Astrocyte of the cerebellum (primary cell): ENCODE data around the gene LLCFC1.

Experiments used
- DNase-seq: peaks from one replicate; pipeline ENCODE4 v3.0.0-alpha.2; 2011; ENCODE audit warnings: low read depth
- H3K4me3 ChIP-seq: 2 replicates; pipeline ENCODE4 v1.5.1; 2011; ENCODE audit warnings: mild to moderate bottlenecking, low read depth, low read length, moderate library complexity
- in situ Hi-C: cut with HindIII; loops from 2 replicates; pipeline ENCODE4 v1.10.0; 2017; ENCODE audit warnings: low sequenced_read_pairs
- TF ChIP-seq, protein P1 (sequence below): IDR thresholded peaks from 2 replicates; pipeline ENCODE4 v1.5.1; 2012; ENCODE audit warnings: low read length, low read depth, moderate library complexity, mild to moderate bottlenecking; ENCODE audit errors: missing control alignments

LLCFC1 gene

GRCh38 chr7:142930126-142930730 is 9.1 kb upstream of the LLCFC1 start:
- no peak overlapping the region for H3K4me3 ChIP-seq
- no peak for DNase-seq
- in situ Hi-C loops: no loop called here
- TF ChIP-seq, protein P1, sequence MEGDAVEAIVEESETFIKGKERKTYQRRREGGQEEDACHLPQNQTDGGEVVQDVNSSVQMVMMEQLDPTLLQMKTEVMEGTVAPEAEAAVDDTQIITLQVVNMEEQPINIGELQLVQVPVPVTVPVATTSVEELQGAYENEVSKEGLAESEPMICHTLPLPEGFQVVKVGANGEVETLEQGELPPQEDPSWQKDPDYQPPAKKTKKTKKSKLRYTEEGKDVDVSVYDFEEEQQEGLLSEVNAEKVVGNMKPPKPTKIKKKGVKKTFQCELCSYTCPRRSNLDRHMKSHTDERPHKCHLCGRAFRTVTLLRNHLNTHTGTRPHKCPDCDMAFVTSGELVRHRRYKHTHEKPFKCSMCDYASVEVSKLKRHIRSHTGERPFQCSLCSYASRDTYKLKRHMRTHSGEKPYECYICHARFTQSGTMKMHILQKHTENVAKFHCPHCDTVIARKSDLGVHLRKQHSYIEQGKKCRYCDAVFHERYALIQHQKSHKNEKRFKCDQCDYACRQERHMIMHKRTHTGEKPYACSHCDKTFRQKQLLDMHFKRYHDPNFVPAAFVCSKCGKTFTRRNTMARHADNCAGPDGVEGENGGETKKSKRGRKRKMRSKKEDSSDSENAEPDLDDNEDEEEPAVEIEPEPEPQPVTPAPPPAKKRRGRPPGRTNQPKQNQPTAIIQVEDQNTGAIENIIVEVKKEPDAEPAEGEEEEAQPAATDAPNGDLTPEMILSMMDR: no peak

GRCh38 chr7:142932386-142933091 is 6.7 kb upstream of the LLCFC1 start:
- no peak overlapping the region for H3K4me3 ChIP-seq
- TF ChIP-seq, protein P1: no peak
- DNase-seq: no peak
- in situ Hi-C loops: no loop called here

- DNase-seq: no peak
- in situ Hi-C loops: no loop called here
- TF ChIP-seq, protein P1: no peak
- H3K4me3 ChIP-seq: no peak overlapping the region
Observed at GRCh38 chr7:142933092-142933475, 6.2 kb upstream of the LLCFC1 start.

DNA sequence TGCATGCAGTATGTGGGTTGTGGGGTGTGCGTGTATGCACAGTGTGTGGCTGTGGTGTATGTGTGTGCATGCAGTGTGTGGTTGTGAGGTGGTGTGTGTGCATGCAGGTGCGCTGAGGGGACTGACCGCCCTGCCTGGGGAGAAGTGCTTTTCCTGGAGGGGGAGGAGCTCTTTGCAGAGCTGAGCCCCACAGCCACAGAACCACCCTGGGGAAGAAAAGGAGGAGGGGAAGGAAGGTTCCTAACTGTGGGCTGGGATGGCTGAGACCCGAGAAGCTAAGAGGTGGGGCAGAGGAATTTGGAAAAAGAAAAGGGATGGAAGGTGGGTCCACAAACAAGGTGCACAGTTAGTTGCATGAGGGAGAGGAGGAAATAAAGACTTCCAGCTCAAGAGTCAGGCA is 5.7 kb upstream of the LLCFC1 start, which contains the start of gene TRPV5:
TRPV5 (minus strand) TSS at position 123 of the 400 bp plus-strand sequence. CDS start 287 bp downstream, outside the sequence.
- no peak for DNase-seq
- TF ChIP-seq, protein P1: no peak
- no peak within 1 kb of the TSS for H3K4me3 ChIP-seq
- in situ Hi-C loops: no loop called here

GRCh38 chr7:142934056-142934455 is 5.2 kb upstream of the LLCFC1 start:
- no peak for DNase-seq
- no peak overlapping the region for H3K4me3 ChIP-seq
- in situ Hi-C loops: no loop called here
- TF ChIP-seq, protein P1: no peak

GRCh38 chr7:142935941-142936565 is 3.2 kb upstream of the LLCFC1 start:
- H3K4me3 ChIP-seq: no peak overlapping the region
- no peak for DNase-seq
- TF ChIP-seq, protein P1: no peak
- in situ Hi-C loops: no loop called here
